ENCODE results near the gene TRAFD1.
"Not testable (repeated sequence)": the region's sequence is repeated elsewhere in the genome, so short reads cannot be mapped to it uniquely, and the experiment has no call there.

TRAFD1 gene

DNA sequence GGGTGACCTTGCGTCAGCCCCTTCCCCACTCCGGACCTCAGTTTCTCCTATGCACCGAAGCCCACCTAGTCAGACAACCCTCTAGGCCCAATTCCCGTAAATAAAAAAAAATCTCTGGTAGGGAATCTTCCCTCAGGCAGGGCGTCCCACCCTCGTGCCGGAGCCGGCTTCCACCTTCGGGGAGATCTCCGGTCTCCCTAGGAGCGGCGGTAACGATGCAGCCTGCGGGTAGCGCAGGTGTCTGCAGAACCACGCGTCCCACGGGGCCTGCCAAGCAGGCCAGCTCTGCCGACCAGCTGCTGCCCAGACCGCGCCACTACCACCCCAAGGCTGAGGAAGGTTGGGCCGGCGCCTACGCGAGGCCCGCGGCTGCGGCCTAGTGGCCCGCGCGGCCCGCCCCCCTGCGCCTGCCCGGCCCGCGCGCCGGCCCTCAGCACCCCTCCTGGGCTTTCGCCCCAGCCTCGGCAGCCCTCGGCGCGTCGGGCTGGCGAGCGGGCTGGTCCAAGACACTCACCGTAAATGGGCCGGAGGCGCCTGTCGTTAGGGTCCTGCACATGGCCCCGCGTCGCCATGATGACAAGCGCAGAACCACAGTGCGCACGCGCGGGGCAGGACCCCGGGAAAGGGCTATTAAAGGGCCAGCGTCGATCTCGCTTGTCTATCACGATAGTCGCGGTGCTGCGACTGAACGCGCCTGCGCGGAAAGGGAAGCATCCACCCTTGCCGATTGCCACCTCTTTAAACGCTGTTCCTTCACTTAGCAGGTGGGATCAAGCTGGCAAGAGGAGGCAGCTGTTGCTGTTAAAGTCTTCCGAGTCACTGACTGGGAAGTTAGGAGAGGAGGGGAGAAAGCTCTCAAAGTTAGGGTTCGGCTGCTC is 16.9 kb upstream of the TRAFD1 start, which contains the start of gene NAA25:
Gene NAA25 (minus strand): TSS at position 582 of the 878 bp plus-strand sequence. CDS start 10 bp downstream, at position 572.
- H3K4me3 ChIP-seq (ENCODE audit: low read depth, low read length): peak within 1 kb of the TSS; percentile 94
- DNase-seq (ENCODE audit: low read depth): peak; percentile 89
- TF ChIP-seq, protein P1, sequence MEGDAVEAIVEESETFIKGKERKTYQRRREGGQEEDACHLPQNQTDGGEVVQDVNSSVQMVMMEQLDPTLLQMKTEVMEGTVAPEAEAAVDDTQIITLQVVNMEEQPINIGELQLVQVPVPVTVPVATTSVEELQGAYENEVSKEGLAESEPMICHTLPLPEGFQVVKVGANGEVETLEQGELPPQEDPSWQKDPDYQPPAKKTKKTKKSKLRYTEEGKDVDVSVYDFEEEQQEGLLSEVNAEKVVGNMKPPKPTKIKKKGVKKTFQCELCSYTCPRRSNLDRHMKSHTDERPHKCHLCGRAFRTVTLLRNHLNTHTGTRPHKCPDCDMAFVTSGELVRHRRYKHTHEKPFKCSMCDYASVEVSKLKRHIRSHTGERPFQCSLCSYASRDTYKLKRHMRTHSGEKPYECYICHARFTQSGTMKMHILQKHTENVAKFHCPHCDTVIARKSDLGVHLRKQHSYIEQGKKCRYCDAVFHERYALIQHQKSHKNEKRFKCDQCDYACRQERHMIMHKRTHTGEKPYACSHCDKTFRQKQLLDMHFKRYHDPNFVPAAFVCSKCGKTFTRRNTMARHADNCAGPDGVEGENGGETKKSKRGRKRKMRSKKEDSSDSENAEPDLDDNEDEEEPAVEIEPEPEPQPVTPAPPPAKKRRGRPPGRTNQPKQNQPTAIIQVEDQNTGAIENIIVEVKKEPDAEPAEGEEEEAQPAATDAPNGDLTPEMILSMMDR (conservative IDR thresholded peaks at IDR 0.05; ENCODE audit: low read depth, low read length): no peak

DNA sequence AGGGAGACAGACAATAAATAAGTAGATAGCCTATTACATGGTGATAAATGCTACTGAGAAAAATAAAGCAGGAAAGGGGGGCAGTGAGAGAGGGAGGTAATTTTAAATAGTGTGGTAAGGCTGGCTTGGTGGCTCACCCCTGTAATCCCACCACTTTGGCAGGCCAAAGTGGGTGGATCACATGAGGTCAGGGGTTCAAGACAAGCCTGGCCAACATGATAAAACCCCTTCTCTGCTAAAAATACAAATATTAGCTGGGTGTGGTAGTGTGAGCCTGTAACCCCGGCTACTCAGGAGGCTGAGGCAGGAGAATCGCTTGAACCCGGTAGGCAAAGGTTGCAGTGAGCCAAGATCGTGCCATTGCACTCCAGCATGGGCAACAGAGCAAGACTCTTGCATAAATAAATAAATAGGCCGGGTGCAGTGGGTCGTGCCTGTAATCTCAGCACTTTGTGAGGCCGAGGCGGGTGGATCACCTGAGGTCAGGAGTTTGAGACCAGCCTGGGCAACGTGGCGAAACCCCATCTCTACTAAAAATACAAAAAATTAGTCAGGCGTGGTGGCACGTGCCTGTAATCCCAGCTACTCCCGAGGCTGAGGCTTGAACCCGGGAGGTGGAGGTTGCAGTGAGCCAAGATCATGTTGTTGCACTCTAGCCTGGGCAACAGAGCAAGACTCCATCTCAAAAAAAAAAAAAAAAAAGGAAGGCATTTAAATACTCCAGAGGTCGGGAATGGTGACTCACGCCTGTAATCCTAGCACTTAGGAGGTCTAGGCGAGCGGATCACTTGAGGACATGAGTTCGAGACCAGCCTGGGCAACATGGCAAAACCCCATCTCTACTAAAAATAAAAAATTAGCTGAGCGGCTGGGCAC is 14.3 kb upstream of the TRAFD1 start:
- DNase-seq (ENCODE audit: low read depth); H3K4me3 ChIP-seq (ENCODE audit: low read depth, low read length): not testable (repeated sequence)

DNA sequence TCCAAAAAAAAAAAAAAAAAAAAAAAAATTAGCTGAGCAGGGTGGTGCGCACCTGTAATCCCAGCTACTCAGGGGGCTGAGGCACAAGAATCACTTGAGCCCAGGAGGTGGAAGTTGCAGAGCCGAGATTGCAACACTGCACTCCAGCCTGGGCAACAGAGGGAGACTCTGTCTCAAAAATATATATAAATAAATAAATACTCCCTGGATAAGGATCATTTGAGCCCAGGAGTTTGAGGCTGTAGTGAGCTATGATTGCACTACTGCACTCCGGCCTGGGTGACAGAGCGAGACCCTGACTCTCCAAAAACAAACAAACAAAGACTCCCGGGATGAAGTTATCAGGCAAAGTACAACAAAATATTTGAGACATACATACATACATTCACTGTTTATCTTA is 13.4 kb upstream of the TRAFD1 start:
- DNase-seq (ENCODE audit: low read depth): no peak
- TF ChIP-seq, protein P1 (conservative IDR thresholded peaks at IDR 0.05; ENCODE audit: low read depth, low read length): peak; percentile 19
- H3K4me3 ChIP-seq (ENCODE audit: low read depth, low read length): no peak overlapping the region

GRCh38 chr12:112112409-112113133 is 12.8 kb upstream of the TRAFD1 start:
- no peak overlapping the region for H3K4me3 ChIP-seq (ENCODE audit: low read depth, low read length)
- TF ChIP-seq, protein P1 (conservative IDR thresholded peaks at IDR 0.05; ENCODE audit: low read depth, low read length): no peak
- no peak for DNase-seq (ENCODE audit: low read depth)

DNA sequence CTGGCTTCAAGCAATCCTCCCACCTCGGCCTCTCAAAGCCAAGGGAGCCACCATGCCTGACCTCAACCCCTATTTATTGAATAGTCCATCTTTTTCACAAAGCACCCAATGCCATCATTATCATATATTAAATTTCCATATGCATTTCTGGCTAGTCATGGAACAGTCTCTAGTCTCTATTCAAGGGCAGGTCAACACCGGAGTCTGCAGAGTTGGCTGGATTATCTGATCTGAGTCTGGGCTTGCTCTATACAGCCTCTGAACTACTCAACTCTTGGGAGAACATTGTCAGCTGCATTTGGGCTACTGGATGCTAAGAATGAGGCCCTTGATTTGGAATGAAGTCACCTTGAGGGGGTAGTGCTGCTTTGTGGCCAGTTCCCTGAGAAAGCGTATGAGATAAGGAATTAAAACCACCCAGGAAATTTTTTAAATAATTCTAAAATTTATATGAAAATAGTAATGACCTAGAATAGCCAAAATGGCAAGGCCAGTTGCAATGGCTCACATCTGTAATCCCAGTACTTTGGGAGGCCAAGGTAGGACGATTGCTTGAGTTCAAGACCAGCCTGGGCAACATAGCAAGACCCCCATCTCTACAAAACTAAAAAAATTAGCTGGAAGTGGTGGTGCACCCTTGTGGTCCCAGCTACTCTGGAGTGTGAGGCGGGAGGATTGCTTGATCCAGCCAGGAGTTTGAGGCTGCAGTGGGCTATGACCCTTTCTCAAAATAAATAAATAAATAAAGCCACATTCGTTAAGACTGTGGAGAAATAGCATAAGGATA is 9.9 kb upstream of the TRAFD1 start:
- DNase-seq (ENCODE audit: low read depth): no peak
- TF ChIP-seq, protein P1 (conservative IDR thresholded peaks at IDR 0.05; ENCODE audit: low read depth, low read length): no peak
- H3K4me3 ChIP-seq (ENCODE audit: low read depth, low read length): no peak overlapping the region

GRCh38 chr12:112116232-112117060 is 8.9 kb upstream of the TRAFD1 start:
- no peak overlapping the region for H3K4me3 ChIP-seq (ENCODE audit: low read depth, low read length)
- DNase-seq (ENCODE audit: low read depth): peak; percentile 90
- TF ChIP-seq, protein P1 (conservative IDR thresholded peaks at IDR 0.05; ENCODE audit: low read depth, low read length): no peak
